HG03378 (cell line): ENCODE measurements around the gene CIAO3.

Experiments
- ATAC-seq: cut with Tn5 transposase; IDR thresholded peaks from one replicate; pipeline ENCODE4 v1.9.1; 2021; ENCODE audit warnings: mild to moderate bottlenecking, moderate library complexity; ENCODE audit not compliant: unreplicated experiment

Gene CIAO3

GRCh38 chr16:679814-680624 lies 60.8 kb downstream of the CIAO3 start, which contains the start of gene STUB1:
Gene STUB1, plus strand, starts transcription at chr16:680410. Its CDS starts 116 bp downstream, at chr16:680526.
- ATAC-seq, result no peak
